Fibroblast of upper back skin (primary cell): Measurements from ENCODE around the gene SLC18B1.
A peak's percentile ranks its signal among the peaks of the same experiment; 100 is the strongest.

Source experiments
- DNase-seq: peaks from one replicate; pipeline ENCODE4 v3.0.0-alpha.2; 2013

Gene SLC18B1

DNA sequence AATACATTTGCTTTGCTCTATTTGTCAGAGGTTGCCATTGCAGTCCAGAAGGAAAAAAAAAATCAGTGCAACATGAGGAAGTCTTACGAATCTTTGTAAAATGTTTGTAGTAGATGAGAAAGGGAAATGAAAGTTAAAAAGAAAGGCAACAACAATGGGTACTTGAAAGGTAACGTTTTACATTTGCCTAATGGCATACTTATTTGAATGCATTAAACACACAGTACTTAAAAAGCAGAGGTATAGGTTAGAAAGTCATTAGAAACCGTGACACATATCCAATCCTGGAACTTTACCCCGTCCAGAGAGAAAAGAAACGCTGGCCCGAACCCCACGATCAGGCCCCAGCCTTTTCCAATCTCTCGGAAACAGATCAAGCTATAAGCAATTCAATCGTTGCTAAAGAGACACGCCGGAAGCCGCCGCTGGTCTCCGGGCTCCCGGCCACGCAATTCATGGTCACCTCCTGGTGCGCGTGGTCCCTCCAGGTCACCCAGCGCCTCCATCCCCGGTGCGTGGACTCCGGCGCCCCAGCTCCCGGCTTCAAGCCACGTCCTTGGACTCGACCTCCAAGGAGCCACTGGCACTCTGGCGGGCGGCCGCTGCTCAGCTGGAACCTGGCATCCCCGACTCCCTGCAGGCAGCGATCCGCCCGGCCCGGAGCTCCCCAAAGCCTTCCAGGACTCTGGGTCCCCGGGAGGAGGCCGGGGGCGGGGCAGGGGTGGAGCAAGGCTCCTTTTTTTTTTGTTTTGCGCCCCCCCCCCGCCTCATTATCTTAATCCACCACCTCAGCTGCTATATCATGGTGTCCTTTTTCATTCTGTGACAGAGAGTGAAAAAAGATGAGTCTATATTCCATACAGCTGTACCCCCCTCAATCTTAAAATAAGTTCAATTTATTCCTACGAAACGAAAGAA is at the start of gene SLC18B1:
TSS of gene SLC18B1 (minus strand) at position 687 of the 918 bp plus-strand sequence. CDS start at position 506, 181 bp downstream.
- no peak for DNase-seq

DNA sequence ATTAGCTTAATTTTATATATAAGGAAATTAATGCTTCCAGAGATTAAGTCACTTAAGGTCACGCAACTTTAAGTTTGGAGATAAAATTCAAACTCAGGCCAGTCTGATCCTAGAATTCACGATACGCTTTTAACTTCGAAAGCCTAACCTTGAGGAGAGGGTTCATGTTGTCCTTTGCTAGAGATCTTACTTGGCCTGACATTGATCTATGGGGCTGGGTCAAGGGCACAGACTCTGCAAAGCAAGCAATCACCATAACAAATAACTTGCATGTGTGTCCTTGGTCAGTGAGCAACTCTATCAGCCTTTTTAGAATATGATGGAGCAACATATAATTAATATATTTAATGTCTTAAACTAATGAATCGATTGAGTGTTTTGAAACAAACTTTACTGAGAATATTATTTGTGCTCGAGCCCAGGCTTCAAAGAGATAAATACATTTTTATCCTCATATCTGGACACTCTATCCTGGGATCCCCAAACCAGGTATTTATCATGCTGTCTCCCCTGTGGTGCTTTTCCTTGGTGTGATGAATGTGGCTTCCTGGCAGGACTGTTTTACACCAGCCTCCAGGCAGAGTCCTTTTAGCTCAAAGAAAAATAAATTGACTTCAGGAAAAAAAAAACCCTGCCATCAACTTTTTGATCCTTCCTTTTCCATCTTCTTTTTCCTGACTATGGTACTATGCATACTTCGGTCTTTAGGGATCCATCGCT is 45.0 kb upstream of the SLC18B1 start:
- DNase-seq, result no peak

DNA sequence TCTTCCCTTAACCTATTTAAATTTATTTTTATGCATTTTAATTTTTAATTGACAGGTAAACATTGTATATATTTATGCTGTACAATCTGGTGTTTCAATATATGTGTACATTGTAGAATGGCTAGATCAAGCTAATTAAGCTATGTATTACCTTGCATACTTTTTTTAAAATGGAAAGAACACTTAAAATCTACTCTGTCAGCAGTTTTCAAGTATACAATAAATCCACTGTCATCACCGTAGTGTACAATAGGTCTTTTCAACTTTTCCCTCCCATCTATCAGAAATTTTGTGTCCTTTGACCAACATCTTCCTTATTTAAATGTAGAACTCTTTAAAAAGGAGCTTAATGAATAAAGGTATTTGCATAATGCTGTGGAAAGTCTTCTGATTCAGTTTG is 43.5 kb upstream of the SLC18B1 start:
- DNase-seq, result no peak

DNA sequence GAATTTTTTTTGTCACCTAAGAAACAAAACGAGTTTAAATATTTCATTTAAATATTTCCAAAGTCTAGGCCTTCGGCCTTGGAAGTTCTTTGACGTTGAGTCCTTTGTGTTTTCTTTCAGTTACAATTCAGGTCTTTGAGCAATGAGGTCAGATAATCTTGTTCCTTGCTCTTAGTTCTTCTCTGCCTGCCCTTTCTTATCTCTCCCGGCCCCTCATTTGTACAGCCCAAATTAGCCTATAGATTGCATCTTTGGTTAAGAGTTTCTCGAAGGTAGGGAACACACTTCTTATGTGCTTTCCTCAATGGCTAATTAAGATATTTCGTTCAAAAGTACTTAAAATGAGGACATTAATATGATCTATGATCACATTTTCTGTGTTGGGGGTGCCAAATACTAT is 34.5 kb upstream of the SLC18B1 start:
- no peak for DNase-seq

DNA sequence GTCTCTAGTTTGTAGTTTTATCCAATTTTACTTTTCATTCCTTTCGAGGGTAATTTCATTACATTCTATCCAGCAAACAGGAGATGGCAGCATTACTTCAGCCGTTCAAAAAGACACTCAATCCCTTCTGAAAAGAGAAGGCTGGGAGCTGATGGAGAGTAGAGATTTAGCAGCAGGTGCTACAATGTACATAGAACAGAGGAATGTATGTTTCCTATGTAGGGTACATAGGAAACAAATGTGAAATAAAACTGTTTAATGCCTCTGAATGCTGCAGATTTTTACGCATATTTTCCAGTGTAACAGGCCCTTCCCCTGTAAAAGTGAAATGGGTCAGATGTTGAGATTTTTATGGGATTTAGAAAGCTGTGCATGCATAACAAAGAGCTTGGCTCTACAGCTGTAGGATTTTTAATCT is 31.9 kb upstream of the SLC18B1 start:
- DNase-seq, result peak; percentile 55

DNA sequence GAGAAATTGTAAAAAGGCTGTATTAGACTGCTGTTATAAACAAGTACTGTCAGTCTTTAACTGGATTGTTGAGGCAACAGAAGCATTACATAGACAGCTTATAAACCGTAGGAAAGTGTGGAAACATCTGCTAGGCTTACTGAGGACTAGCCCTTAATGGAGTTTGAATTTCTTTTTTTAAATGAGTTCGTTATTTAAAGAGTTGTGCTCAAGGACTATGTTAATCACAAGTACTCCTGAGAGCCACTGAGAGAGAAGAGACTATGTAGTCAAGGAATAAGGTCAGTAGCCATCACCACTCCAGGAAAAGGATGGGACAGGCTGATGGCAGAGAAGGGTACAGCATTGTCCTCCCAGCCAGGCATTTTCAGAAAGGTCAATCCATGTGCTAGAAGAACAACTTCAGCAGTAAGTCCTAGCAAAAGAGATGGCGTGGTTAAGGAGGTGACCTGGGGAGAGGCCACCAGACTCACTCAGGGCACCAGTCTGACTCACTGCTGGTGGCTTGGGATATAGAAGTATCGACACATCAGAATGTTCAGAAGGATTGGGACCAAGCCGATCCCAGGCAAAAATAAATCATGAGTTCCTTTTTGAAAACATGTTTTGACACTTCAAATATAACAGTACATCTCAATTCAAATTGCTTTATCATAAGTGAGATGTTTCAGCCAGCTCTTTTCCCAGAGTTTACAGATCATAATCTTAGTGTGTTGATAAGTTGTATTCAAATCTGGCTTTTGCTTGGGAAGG is 22.4 kb upstream of the SLC18B1 start:
- no peak for DNase-seq

DNA sequence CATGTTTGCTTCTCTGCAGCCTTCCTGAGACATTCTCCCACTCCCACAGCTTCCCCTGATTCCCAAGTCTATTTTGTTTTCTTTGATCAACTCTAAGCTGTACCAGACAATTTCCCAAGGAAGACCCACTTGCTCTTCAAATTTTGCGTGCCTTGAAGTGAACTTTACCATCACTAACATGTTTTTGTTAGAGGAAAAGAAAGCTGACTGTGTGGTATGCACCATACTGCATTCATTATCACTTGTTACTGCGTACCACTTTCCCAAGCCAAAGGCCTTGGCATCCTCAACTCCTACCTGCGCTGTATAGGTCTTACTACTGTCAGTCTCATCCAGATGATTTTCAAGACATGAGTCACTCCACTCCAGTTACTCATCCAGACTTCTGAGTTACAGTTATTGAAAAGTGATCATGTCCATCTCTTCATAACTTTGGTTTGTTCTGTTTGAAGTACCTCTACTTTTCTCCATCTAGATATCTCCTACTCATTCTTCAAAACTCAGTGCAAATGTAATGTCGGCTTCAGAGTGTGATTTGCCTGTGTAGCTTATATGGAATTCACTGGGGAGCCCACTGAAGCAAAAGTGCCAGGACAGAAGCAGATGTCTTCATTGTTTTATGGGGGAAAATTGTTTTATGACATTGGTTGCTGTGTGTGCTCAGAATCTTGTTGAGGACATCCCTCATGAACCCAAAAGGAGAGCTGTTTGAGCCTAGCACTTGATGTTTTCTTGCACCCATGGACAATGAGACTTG is 21.1 kb upstream of the SLC18B1 start:
- DNase-seq, result no peak

DNA sequence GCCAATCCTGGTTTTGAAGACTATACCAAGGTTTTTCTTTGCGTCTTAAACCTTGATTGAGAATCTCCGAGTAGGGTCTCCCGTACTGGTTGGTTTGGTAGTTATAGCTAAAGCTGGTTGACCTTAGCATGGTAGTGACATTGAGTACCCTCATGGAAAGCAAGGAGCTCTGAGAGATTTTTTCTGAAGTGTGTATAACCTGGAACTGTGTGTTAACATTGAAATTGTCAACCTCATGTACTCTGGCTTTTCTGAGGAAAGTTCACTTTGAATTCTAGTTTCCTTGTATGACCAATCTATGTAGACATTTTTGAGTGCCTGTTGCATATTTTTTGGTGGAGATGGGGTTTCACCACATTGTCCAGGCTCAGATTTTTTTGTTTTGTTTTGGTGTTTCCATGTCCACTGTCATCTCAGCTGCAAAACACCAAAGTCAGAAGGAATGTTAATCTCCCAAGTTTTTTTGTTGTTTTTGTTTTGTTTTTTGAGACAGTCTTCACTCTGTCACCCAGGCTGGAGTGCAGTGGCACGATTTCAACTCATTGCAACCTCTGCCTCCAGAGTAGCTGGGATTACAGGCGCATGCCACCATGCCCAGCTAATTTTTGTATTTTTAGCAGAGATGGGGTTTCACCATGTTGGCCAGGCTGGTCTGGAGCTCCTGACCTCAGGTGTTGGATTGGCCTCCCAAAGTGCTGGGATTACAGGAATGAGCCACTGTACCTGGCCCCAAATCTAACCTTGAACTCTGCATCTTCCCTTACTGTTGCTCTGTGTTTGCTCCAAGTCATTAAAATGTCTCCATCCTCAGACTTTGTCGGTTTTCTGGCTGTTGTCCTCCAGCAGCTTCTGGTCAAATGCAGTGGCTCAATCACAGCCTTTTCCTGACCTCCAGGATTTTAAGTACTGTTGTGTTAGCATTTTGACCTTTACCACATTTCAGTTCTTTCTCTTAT is 20.2 kb upstream of the SLC18B1 start:
- DNase-seq, result no peak

DNA sequence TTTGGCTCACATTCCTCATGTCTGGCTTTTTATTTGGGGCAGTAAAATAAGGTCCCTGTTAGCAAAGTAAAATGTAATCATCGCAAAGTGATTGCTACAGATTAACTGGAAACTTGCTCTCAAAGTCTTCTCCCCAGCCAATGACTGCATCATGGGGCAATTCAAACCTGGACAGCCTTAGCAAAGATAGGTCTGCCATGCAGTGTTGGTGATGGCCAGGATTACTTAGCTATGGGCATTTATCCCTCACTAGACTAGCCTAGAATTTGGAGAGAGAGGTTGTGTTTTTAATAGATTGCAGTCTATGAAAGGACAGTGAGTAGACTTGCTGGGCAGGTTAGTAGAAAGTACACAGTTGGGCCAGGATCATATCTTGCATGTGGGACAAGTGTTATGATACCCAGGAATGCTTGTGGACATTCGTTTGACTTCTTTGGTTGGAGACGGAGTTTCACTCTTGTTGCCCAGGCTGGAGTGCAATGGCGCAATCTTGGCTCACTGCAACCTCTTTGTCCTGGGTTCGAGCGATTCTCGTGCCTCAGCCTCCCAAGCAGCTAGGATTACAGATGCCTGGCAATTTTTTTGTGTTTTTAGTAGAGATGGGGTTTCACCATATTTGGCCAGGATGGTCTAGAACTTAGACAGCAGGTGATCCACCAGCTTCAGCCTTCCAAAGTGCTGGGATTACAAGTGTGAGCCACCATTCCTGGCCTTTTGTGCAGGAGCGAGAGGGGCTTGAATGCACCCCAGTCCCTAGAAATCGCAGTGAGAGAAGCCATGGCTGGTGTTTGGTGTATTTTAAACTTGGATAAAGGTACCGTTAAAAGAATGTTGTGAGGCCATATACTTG is 19.3 kb upstream of the SLC18B1 start:
- no peak for DNase-seq

DNA sequence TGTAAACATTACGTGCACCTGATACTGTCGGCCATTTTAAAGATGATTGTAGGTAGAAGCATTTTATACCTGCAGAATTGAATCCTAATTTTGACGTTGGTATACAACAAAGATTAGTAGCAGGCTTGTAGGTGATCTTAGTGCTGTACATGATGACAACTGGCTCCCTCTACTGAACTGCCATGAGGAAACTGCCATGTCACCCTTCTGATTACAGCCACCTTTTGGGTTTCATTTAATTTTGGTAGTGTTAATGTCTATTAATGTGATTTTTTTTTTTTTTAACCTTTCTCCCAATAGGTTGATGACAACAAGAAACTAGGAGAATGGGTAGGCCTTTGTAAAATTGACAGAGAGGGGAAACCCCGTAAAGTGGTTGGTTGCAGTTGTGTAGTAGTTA is 18.2 kb upstream of the SLC18B1 start:
- DNase-seq, result no peak

DNA sequence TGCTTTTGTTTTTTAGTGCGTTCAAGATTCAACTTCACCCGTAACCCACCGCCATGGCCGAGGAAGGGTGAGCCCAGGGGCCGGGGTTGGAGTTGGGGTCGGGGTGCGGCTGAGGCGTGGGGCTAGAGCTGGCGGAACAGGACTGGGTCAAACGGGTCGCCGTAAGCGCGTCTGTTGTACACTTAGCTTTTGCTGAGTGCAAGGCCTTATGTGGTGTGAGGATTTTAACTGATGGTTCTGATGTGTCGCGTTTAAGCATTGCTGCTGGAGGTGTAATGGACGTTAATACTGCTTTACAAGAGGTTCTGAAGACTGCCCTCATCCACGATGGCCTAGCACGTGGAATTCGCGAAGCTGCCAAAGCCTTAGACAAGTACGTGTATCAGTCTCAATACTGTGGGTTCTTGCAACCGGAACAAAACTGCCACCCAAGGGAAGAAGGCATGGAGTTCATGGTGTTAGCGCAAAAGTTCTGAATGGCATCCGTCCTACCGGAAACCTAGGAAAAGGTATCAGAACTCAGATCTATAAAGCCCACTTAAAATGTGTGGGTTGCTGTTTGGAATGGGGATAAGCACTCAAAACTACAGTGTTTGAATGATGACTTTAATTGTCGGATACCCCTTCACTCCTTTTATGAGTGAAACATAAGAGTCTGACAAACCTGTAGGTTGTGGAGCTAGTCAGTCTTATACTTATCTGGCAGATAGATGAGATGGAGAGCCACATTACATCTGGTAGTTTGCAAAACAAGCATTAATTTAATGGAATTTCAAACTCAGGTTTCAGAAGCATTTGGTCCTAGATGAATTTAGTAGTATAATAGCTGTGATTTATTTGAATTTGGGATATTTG is 16.5 kb upstream of the SLC18B1 start:
- DNase-seq, result no peak

DNA sequence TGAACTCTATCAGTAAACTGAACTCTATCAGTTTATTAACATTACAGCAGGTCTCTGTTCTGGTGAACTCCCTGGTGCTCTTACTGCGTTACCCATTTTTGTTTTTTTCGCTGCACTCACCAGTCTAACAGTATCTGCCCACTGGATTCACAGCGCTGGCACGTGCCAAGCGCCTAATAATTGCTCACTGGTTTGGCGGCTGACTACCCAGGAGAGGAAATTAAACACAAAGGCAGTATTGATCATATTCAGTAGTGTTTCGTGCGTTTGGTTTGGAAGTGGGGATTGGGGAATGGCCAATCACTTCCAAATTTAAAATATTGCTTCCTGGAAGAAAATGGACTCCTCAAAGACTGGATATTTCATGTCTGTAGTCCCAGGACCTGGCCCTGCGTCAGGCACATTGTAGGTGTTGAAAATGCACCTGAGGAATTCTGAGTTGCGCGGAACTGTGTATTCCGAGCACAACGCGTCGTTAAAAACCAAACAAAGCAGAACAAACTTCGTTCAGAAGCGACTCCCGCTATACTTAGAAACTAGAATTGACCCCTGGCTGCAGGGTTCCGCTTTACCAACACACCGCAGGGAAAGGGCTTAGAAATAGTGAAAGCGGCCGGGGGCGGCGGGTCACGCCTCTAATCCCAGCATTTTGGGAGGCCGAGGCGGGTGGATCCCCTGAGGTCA is 14.9 kb upstream of the SLC18B1 start:
- no peak for DNase-seq

DNA sequence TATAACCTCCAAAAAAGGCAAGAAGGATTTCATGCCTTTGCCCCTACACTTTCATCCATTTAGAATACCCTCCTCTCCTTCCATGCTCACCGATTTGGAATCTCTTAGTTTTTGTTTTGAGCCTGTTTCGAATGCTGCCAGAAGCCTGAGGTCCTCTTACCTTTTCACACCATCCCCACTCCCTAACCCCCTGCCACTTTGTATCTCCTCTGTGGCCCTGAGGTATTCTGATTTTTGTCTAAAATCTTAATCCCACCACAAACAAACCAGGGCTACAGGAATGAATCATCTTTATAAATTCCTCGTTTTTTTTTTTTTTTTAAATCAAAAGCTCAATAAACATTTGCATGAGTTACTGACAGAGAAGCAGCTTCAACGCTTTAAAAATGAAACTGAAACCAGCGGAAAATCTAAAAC is 14.3 kb upstream of the SLC18B1 start:
- no peak for DNase-seq

DNA sequence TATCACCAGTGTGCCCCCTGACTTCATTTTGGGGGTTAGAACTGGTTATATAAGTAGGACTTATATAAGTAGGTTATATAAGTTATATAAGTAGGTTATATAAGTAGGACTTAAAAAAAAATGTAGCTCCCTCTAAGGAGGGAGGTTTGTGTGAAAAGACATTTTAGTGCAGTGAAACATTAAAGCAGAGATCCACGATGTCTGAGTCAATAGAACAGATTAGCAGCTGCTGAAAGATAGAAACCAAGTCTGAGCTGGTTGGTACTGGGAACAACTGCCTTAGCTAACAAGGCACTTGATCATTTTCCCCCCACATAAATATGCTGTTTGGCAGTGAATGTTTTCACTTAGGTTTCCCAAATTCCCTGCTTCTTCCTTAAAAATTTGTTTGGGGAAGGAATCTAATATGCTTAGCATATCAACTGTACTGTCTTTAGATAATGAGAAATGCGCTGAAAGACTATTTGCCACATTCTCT is 13.9 kb upstream of the SLC18B1 start:
- no peak for DNase-seq

DNA sequence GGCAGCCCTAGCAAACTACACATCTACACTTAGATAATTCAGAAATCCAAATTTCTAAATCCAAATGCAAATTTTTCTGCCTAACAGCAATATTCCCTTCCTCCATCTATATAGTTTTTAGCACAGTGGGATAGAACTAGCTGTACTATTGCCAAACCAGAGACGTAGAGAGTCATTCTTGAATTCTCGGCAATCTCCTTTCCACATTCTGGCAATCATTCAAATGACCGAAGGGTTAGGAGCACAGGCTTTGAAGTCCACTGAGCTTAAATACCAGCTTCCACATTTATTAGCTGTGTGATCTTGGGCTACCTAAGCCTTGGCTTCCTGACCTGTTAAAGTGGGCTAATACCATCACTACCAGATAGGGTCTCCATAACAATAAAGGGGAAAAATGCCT is 12.8 kb upstream of the SLC18B1 start:
- DNase-seq, result no peak

DNA sequence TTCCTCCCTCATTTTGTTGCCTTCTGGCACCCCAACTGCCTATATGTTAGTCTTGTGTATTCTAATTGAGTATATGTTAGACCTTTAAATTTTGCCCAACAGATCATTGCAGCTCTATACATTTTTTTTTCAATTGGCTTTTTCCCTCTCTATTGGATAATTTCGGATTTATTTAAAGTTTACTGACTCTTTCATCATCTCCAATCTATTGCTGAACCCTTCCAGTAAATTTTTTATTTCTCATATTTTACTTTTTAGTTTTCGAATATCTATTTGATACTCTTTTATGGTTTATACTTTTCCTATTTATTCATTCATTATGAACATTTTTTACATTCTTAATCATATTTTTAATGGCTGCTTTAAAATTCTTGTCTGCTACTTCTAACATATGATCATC is 7.1 kb upstream of the SLC18B1 start:
- DNase-seq, result no peak

DNA sequence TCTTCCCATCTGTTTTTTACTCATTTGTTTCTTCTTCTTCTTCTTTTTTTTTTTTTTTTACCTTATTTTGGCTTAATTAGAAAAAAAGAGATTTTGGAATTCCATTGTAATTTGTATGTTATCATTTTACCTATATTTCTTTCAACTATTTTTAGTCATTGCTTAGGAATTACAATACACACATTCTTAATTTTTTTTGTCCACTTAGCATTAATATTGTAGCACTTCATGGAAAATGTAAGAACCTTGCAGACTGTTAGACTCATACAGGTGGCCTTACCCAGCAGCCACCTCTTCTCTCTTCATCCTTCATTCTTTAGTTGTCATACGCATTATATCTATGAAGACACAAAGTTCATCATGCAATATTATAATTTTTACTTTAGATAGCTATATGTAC is 5.8 kb upstream of the SLC18B1 start:
- DNase-seq, result no peak

DNA sequence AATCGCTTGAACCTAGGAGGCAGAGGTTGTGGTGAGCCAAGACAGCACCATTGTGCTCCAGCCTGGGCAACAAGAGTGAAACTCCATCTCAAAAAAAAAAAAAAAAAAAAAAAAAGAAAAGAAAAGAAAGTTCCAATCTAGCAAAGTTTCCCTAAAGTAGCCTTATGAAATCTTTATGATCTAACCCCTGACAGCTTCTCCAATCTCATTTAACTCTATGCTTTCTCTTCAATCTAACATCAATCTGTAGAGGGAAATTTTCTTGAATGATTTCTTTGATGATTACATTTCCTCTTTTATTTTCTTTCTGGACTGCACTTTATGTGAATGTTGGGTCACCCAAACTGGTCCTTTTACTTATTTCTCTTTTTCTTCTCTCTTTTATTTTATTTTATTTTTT is 2.2 kb upstream of the SLC18B1 start:
- no peak for DNase-seq
